HG03175 (cell line): ENCODE results near the gene CXCR4.
"Not testable (repeated sequence)": the region's sequence is repeated elsewhere in the genome, so short reads cannot be mapped to it uniquely, and the experiment has no call there.

ENCODE experiments used
- ATAC-seq: cut with Tn5 transposase; IDR thresholded peaks from one replicate; pipeline ENCODE4 v1.9.1; 2021; ENCODE audit warnings: mild to moderate bottlenecking, moderate library complexity; ENCODE audit not compliant: unreplicated experiment

Gene CXCR4

GRCh38 chr2:136115183-136115761, 2.7 kb downstream of the CXCR4 start:
- no peak for ATAC-seq

- no peak for ATAC-seq
These were observed 3.6 kb downstream of the CXCR4 start for GRCh38 chr2:136114382-136114781.

- no peak for ATAC-seq
These were observed 4.6 kb downstream of the CXCR4 start for GRCh38 chr2:136113209-136113971.

GRCh38 chr2:136112317-136113208, 5.4 kb downstream of the CXCR4 start:
- no peak for ATAC-seq

- no peak for ATAC-seq
These were observed 6.2 kb downstream of the CXCR4 start for GRCh38 chr2:136111711-136112110.

- no peak for ATAC-seq
These were observed 7.4 kb downstream of the CXCR4 start for GRCh38 chr2:136110526-136110925.

DNA sequence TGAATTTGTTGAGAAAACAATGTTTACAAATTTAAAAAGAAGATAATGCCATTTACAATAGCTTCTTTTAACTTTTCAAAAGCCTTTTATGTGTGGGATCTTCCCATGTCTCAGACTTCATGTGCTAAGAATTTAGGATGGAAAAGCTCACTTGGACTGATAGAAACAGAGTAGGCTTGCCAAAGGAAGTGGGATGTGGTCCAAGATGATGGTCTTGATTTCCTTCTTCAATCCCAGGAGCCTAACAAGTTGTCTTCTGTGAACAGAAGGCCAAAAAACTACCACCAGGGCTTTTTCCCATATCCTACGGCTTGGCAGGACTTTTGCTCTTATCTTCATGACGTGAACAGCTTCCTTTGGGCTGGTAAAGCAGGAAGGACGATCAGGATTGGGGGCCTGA, 9.5 kb downstream of the CXCR4 start:
- ATAC-seq, result no peak

DNA sequence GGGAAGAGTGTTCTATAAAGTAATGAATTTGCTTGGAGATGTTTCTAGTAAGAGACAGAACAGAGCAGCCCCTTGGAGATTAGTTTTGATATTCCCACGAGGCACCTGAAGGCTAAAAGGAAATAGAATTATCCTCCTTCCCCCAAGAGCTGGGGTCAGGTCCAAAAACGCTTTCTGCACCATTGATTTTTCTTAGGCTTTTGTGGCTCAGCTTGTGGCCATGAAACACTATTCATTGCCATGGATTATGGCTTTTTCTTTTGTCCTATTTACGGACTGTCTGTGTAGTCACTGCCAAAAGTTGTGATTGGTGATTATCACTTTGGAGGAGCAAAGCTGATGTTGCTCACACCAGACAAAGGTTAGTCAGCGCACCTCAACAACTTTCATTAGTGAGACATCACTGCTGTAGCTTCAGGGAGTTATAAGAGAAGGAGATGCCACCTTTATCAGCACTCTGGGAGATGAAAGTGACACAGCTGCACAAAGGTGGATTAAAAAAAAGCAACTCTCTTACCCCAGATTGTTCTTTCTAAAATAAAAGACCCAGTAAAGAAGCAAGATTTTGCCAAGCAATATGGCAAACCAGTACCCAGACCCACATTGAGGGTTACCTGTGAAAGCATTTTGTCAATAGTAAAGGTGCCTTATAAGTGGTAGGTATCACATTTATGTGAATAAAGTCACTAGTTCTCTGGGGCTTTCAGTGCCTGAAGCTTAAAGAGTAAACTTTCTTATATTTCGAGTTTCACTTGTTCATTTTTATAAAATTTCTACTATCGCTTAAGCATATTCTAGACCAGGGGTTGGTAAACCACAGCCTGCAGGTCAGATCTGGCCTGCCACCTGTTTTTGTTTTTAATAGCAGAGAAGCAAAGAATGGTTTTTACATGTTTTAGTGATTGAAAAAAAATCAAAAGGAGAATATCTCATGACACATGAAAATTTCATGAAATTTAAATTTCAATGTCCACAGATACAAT, 10.6 kb downstream of the CXCR4 start:
- ATAC-seq, result peak; percentile 63

DNA sequence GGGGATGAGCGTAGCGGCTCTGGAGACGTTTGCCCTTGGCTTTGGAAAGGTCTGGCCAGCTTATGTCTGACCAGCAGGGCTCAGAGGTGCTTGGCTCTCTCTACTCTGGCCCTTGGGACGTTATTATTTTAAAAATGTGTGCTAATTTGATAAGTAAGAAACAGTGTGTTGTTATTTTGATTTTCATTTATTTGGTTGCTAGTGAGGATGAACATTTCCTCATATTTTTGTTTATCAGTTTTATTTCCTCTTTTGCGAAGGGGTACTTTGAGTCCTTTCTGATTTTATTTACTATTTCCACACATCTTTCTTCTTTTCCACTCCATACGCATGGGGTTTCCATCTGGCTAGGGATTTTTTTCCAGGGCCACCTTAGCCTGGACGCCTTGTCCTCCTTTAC, 11.4 kb downstream of the CXCR4 start:
- no peak for ATAC-seq

- no peak for ATAC-seq
These were observed 13.0 kb downstream of the CXCR4 start for GRCh38 chr2:136104977-136105376.

GRCh38 chr2:136101042-136101441, 16.9 kb downstream of the CXCR4 start:
- ATAC-seq, result no peak

DNA sequence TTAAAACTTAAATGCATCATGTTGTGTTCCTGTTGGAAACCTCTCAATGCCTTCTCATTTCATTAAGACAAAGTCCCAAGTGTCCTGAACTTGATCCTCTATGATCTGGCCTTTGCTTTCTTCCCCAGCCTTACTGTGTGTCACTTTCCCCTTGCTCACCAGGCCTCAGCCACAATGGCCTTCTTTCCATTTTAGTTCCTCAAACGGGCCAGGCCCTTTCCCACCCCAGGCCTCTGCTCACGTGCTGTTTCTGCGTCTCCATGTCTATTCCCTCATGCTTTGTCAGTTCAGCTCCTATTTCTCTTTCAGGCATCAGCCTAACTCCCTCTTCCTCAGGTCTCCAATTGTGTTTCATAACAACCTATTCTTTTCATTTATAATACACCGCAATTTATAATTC, 19.5 kb downstream of the CXCR4 start:
- no peak for ATAC-seq

GRCh38 chr2:136093583-136093982, 24.4 kb downstream of the CXCR4 start:
- ATAC-seq, result no peak

GRCh38 chr2:136091899-136092298, 26.1 kb downstream of the CXCR4 start:
- ATAC-seq, result no peak

- ATAC-seq, result not testable (repeated sequence)
These were observed 30.0 kb downstream of the CXCR4 start for GRCh38 chr2:136087901-136088460.

GRCh38 chr2:136086253-136087016, 31.5 kb downstream of the CXCR4 start:
- ATAC-seq, result no peak

DNA sequence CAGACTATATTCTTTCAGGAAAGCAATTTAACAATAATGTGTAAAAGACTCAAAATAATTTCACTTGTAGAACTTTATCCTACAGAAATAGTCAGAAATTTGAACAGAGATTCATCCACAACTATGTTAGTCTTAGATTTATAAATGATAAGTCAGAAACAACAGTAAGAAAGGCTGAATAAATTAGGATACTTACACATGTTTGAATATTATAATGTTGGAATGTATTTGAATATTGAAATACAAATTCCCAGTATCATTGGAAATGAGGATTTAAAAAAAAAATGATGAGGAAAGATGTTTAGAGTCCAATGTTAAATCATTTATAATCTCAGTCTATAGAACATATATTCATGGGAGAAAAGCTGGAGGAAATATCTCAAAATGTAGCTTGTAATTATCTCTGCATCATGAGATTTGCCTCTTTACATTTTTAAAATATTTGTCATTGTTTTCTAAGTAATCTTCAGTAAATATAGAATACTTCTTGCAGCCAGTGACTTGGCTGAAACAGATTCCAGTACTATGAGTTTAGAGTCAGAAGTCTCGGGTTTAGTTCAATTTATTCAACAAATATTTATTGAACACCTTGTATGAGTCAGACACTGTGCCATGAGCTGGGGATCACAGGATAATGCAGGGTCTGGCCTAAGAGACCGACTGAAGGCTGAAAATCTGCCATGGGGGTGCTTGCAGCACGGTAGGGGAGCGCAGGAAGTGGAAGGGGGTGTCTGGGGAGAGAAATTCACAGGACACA, 32.3 kb downstream of the CXCR4 start:
- ATAC-seq, result no peak

GRCh38 chr2:136081582-136082210, 36.3 kb downstream of the CXCR4 start:
- no peak for ATAC-seq
